Caco-2 (cell line): ENCODE data around the gene DONSON. TPM values are rescaled to one million over a fixed set of nuclear protein-coding genes. Genes with fewer than 3 reads are reported as not detected.
A peak's percentile ranks its signal among the peaks of the same experiment; 100 is the strongest.

Experiments used
- BruUV-seq: library from RNA; stranded (reverse); fragments of 400-500 nt; replicated peaks from 2 replicates; lab custom pipeline; 2021; lab: Mats Ljungman, UMichigan
- CTCF ChIA-PET: fragments of 300-600 bp; sonication (Branson Sonifier 250); formaldehyde crosslinking; loops from one replicate; lab custom pipeline; 2022; ENCODE audit warnings: antibody characterized with exemption; lab: Charles Lee
- POLR2A ChIA-PET: fragments of 300-600 bp; sonication (Branson Sonifier 250); formaldehyde crosslinking; loops from one replicate; lab custom pipeline; 2022; ENCODE audit warnings: antibody characterized with exemption; lab: Charles Lee
- DNase-seq, 2 experiments: peaks; one replicate each; pipeline versions ENCODE4 v3.0.0 to v3.0.0-alpha.2; 2020 to 2022
- H3K27me3 ChIP-seq: replicated peaks from 2 replicates; pipeline ENCODE4 v1.6.0; 2011; ENCODE audit warnings: low read length; ENCODE audit not compliant: control insufficient read depth, insufficient read depth
- H3K36me3 ChIP-seq: 2 replicates; pipeline ENCODE4 v1.5.1; 2011; ENCODE audit warnings: low read length; ENCODE audit not compliant: control insufficient read depth, insufficient read depth
- H3K4me1 ChIP-seq: fragments of 250-450 bp; sonication (Bioruptor Pico); 2 replicates; pipeline ENCODE4 v1.5.1; 2020; ENCODE audit warnings: mild to moderate bottlenecking
- H3K4me3 ChIP-seq: 2 replicates; pipeline ENCODE4 v1.5.1; 2011; ENCODE audit warnings: low read depth, mild to moderate bottlenecking, control low read depth, low read length
- H3K9me3 ChIP-seq: fragments of 250-450 bp; sonication (Bioruptor Pico); 2 replicates; pipeline ENCODE4 v1.5.1; 2020; ENCODE audit warnings: mild to moderate bottlenecking, moderate library complexity
- H3K27ac Mint-ChIP-seq: one replicate; pipeline ENCODE4 v1.8.0; 2022; ENCODE audit warnings: mixed read lengths; ENCODE audit not compliant: unreplicated experiment
- H3K27me3 Mint-ChIP-seq: one replicate; pipeline ENCODE4 v1.8.0; 2022; ENCODE audit warnings: mixed read lengths; ENCODE audit not compliant: insufficient read depth, unreplicated experiment
- H3K36me3 Mint-ChIP-seq: one replicate; pipeline ENCODE4 v1.8.0; 2022; ENCODE audit warnings: mild to moderate bottlenecking, mixed read lengths; ENCODE audit not compliant: insufficient read depth, unreplicated experiment
- H3K4me1 Mint-ChIP-seq: one replicate; pipeline ENCODE4 v1.8.0; 2022; ENCODE audit warnings: low read depth, mixed read lengths; ENCODE audit not compliant: unreplicated experiment
- H3K4me3 Mint-ChIP-seq: one replicate; pipeline ENCODE4 v1.8.0; 2022; ENCODE audit warnings: mild to moderate bottlenecking, moderate library complexity, mixed read lengths; ENCODE audit not compliant: unreplicated experiment
- H3K9me3 Mint-ChIP-seq: one replicate; pipeline ENCODE4 v1.8.0; 2022; ENCODE audit warnings: mixed read lengths; ENCODE audit not compliant: unreplicated experiment
- CTCF ChIP-seq, 2 experiments: fragments of 200-600 bp in 1 of 2; IDR thresholded peaks; 1 replicate in 1 of 2; 2 replicates in 1 of 2; pipeline versions ENCODE4 v1.5.1 to v1.8.0; 2011 to 2022; ENCODE audit warnings: antibody characterized with exemption in 1 of 2, control low read depth in 1 of 2, inconsistent platforms in 1 of 2, low read depth in 1 of 2, low read length in 1 of 2, mild to moderate bottlenecking in 1 of 2, moderate library complexity in 1 of 2; ENCODE audit not compliant: insufficient read depth in 1 of 2, severe bottlenecking in 1 of 2, unreplicated experiment in 1 of 2
- intact Hi-C: fragments of 100-400 bp; cut with micrococcal nuclease; formaldehyde crosslinking; loops from one replicate; pipeline ENCODE4 v1.10.0; 2022; ENCODE audit not compliant: unreplicated experiment
- total RNA-seq: library from RNA; stranded (reverse); gene quantifications from 2 replicates; pipeline ENCODE4 v1.2.3, GENCODE V29; 2022

DONSON gene
- total RNA-seq, 1 experiment from 2014 or later = 36.2 TPM

GRCh38 chr21:33541105-33541711 is 47.3 kb downstream of the DONSON start:
- H3K36me3 ChIP-seq = no peaks in the 10 kb centered on the region; the same call in 1 of the 2 replicates
- intact Hi-C loops = loop anchor here (5.0 kb wide), 1 partner anchor 66 kb away; no protein-coding TSS in a partner anchor
- H3K27me3 Mint-ChIP-seq = no peaks in the 10 kb centered on the region
- H3K9me3 Mint-ChIP-seq = peaks cover 10% of the 10 kb centered on the region
- peak overlapping the region; percentile 74 for H3K4me3 ChIP-seq
- peak overlapping the region; percentile 82 for H3K4me3 Mint-ChIP-seq
- BruUV-seq = no TSS peak
- H3K9me3 ChIP-seq = no peaks in the 10 kb centered on the region
- no peaks in the 10 kb centered on the region for H3K27me3 ChIP-seq
- DNase-seq = peak in 1 of 2 experiments; percentile 27
- TF ChIP-seq CTCF (IDR thresholded peaks at IDR 0.05; ENCODE audit: insufficient read depth in 1 of 2, low read depth in 1 of 2, low read length in 1 of 2, severe bottlenecking in 1 of 2, unreplicated experiment in 1 of 2) = no peak
- peaks cover 19% of the 10 kb centered on the region for H3K4me1 ChIP-seq
- ChIA-PET POLR2A (interaction anchor here (1.2 to 1.5 kb wide), 2 partner anchors 61 to 137 kb away, joined by 3 to 6 read pairs; partner anchors contain the start of gene TMEM50B), CTCF (no interaction called here)
- H3K4me1 Mint-ChIP-seq = peaks cover 16% of the 10 kb centered on the region
- peaks cover 69% of the 10 kb centered on the region for H3K36me3 Mint-ChIP-seq
- H3K27ac Mint-ChIP-seq = peak overlapping the region; percentile 98

- no peaks in the 10 kb centered on the region for H3K27me3 Mint-ChIP-seq
- POLR2A ChIA-PET = no interaction called here
- BruUV-seq = no TSS peak
- Histone ChIP-seq H3K4me3 (peak overlapping the region; percentile 74), H3K9me3 (no peaks in the 10 kb centered on the region), H3K27me3 (no peaks in the 10 kb centered on the region), H3K36me3 (no peaks in the 10 kb centered on the region; the same call in 1 of the 2 replicates), H3K4me1 (peaks cover 18% of the 10 kb centered on the region)
- H3K9me3 Mint-ChIP-seq = peaks cover 10% of the 10 kb centered on the region
- peak overlapping the region; percentile 98 for H3K27ac Mint-ChIP-seq
- CTCF ChIA-PET = no interaction called here
- H3K36me3 Mint-ChIP-seq = peaks cover 70% of the 10 kb centered on the region
- H3K4me1 Mint-ChIP-seq = peaks cover 16% of the 10 kb centered on the region
- H3K4me3 Mint-ChIP-seq = peak overlapping the region; percentile 82
- TF ChIP-seq CTCF (IDR thresholded peaks at IDR 0.05; ENCODE audit: insufficient read depth in 1 of 2, low read depth in 1 of 2, low read length in 1 of 2, severe bottlenecking in 1 of 2, unreplicated experiment in 1 of 2) = no peak
- peak in 1 of 2 experiments; percentile 29 for DNase-seq
- intact Hi-C loops = loop anchor here (5.0 kb wide), 1 partner anchor 67 kb away; no protein-coding TSS in a partner anchor
Observed at GRCh38 chr21:33540711-33541104, 47.8 kb downstream of the DONSON start.

- no peaks in the 10 kb centered on the region for H3K9me3 ChIP-seq
- DNase-seq = no peak
- peaks cover 10% of the 10 kb centered on the region for H3K4me1 ChIP-seq
- Mint-ChIP-seq H3K4me3 (no peak overlapping the region), H3K36me3 (peaks cover 81% of the 10 kb centered on the region), H3K27ac (no peak overlapping the region), H3K27me3 (no peaks in the 10 kb centered on the region), H3K4me1 (peaks cover 16% of the 10 kb centered on the region), H3K9me3 (peaks cover 10% of the 10 kb centered on the region)
- no TSS peak for BruUV-seq
- POLR2A ChIA-PET = no interaction called here
- no peaks in the 10 kb centered on the region for H3K27me3 ChIP-seq
- CTCF ChIA-PET = no interaction called here
- H3K36me3 ChIP-seq = no peaks in the 10 kb centered on the region; the same call in 1 of the 2 replicates
- intact Hi-C loops = loop anchor here (5.0 kb wide), 1 partner anchor 68 kb away; no protein-coding TSS in a partner anchor
- H3K4me3 ChIP-seq = no peak overlapping the region
- TF ChIP-seq CTCF (IDR thresholded peaks at IDR 0.05; ENCODE audit: insufficient read depth in 1 of 2, low read depth in 1 of 2, low read length in 1 of 2, severe bottlenecking in 1 of 2, unreplicated experiment in 1 of 2) = no peak
Observed at GRCh38 chr21:33539616-33540015, 48.9 kb downstream of the DONSON start.
